ENCODE results near the gene GCNT2.

DNA sequence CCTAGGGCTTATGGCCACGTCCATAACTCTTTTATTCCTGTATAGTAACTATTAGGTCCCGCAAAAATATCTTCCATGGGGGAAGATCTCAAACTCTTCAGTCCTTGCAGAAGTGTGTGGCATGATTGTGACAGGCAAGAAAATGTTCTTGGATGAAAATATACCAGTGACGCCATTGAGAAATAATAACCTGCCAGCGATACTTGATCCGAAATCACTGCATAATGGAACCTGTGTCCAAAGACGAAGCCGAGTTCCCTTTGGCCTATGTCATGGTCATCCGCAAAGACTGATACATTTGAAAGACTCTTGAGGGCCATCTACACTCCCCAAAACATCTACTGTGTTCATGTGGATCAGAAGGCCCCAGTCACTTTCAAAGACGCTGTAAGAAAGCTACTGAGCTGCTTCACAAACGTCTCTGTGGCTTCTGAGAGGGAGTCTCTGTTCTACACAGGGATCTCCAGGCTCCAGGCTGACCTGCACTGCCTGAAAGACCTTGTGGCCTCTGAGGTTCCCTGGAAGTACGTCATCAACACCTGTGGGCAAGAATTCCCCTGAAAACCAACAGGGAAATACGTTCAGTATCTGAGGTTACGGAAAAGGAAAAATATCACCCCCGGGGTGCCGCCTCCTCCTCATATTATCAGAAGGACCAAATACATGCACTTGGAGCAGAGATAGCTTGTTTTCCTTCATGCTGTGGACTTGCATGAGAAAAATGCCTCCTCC lies 6.9 kb upstream of the GCNT2 start:
- TF ChIP-seq, protein P1, sequence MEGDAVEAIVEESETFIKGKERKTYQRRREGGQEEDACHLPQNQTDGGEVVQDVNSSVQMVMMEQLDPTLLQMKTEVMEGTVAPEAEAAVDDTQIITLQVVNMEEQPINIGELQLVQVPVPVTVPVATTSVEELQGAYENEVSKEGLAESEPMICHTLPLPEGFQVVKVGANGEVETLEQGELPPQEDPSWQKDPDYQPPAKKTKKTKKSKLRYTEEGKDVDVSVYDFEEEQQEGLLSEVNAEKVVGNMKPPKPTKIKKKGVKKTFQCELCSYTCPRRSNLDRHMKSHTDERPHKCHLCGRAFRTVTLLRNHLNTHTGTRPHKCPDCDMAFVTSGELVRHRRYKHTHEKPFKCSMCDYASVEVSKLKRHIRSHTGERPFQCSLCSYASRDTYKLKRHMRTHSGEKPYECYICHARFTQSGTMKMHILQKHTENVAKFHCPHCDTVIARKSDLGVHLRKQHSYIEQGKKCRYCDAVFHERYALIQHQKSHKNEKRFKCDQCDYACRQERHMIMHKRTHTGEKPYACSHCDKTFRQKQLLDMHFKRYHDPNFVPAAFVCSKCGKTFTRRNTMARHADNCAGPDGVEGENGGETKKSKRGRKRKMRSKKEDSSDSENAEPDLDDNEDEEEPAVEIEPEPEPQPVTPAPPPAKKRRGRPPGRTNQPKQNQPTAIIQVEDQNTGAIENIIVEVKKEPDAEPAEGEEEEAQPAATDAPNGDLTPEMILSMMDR (IDR thresholded peaks at IDR 0.05; ENCODE audit: low read length), result no peak
- TF ChIP-seq EZH2 (IDR thresholded peaks at IDR 0.05; ENCODE audit: borderline replicate concordance, low read length), result no peak
